Peyer's patch (tissue), 4 donors: ENCODE results near the gene STK39. TPM values are rescaled to one million over a fixed set of nuclear protein-coding genes. Genes with fewer than 3 reads are reported as not detected.

ENCODE experiments used
- DNase-seq, 3 donors: peaks; one replicate each; pipeline ENCODE4 v3.0.0-alpha.2; 2017 to 2019
- H3K27ac ChIP-seq, 4 donors: fragments of 200-600 bp; sonication (generic); one replicate each; pipeline ENCODE4 v1.5.1; 2016 to 2019
- H3K27me3 ChIP-seq, 2 donors: fragments of 200-600 bp; sonication (generic); one replicate each; pipeline ENCODE4 v1.5.1; 2019
- H3K36me3 ChIP-seq, 3 donors: fragments of 200-600 bp; sonication (generic); one replicate each; pipeline ENCODE4 v1.5.1; 2016 to 2019
- H3K4me1 ChIP-seq, 4 donors: fragments of 200-600 bp; sonication (generic); one replicate each; pipeline ENCODE4 v1.5.1; 2016 to 2019
- H3K4me3 ChIP-seq, 4 donors: fragments of 200-600 bp; sonication (generic); 1 replicate in 3 of 4; 2 replicates in 1 of 4; pipeline ENCODE4 v1.5.1; 2016 to 2019; ENCODE audit warnings: mild to moderate bottlenecking in 1 of 4
- H3K9me3 ChIP-seq, 4 donors: fragments of 200-600 bp; sonication (generic); one replicate each; pipeline ENCODE4 v1.5.1; 2016 to 2019; ENCODE audit warnings: mild to moderate bottlenecking in 1 of 4
- CTCF ChIP-seq, 6 experiments: fragments of 450-650 bp in 4 of 6; fragments of 200-600 bp in 2 of 6; sonication (generic) in 1 of 6; IDR thresholded peaks; one replicate each; pipeline ENCODE4 v1.5.1; 2017 to 2019; ENCODE audit warnings: antibody characterized with exemption in 6 of 6, mild to moderate bottlenecking in 3 of 6, moderate library complexity in 1 of 6
- POLR2A ChIP-seq, 2 donors: fragments of 450-650 bp; IDR thresholded peaks; one replicate each; pipeline ENCODE4 v1.5.1; 2017; ENCODE audit warnings: antibody characterized with exemption in 2 of 2, mild to moderate bottlenecking in 2 of 2, moderate library complexity in 2 of 2
- total RNA-seq, 4 donors: library from RNA; depleted of rRNA; stranded (reverse); fragments of >200 nt; gene quantifications; one replicate each; pipeline ENCODE4 v1.1.0, GENCODE V29; 2016

Gene STK39
- total RNA-seq, 4 donors from 2014 or later = 39.6 to 55.9 (median 51.0) TPM

GRCh38 chr2:168145011-168145410, 102.4 kb downstream of the STK39 start:
- Histone ChIP-seq H3K27me3 (no peaks in the 10 kb centered on the region), H3K36me3 (peaks cover 0 to 4% (median 2%) of the 10 kb centered on the region in 3 donors), H3K4me3 (no peak overlapping the region), H3K27ac (no peak overlapping the region), H3K9me3 (no peaks in the 10 kb centered on the region), H3K4me1 (no peaks in the 10 kb centered on the region)
- TF ChIP-seq CTCF (IDR thresholded peaks at IDR 0.05) (no peak), POLR2A (IDR thresholded peaks at IDR 0.05) (no peak)
- DNase-seq = no peak

DNA sequence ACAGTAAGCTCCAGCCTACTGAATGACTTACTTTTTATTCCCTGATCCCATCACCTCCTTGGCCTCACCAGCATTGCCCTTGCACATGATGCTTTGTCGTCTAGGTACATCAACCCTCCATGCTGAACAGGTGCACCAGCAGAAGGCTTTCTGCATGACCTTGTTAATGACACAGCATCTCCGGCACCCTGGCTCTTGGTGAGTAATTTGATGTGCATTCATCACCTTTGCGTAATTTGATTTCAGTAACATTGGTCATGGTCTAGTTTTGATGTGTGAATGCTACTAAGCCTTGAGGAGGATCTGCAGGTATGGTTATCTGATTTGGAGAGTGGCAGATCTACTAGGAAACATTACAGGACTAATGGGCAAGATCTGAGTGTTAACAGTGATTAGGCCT, 103.6 kb downstream of the STK39 start:
- H3K36me3 ChIP-seq = peaks cover 0 to 8% (median 4%) of the 10 kb centered on the region in 3 donors
- TF ChIP-seq POLR2A (IDR thresholded peaks at IDR 0.05) = no peak
- TF ChIP-seq CTCF (IDR thresholded peaks at IDR 0.05) = no peak
- H3K27me3 ChIP-seq = no peaks in the 10 kb centered on the region
- no peaks in the 10 kb centered on the region for H3K9me3 ChIP-seq
- no peak for DNase-seq
- no peak overlapping the region for H3K27ac ChIP-seq
- no peaks in the 10 kb centered on the region for H3K4me1 ChIP-seq
- no peak overlapping the region for H3K4me3 ChIP-seq

DNA sequence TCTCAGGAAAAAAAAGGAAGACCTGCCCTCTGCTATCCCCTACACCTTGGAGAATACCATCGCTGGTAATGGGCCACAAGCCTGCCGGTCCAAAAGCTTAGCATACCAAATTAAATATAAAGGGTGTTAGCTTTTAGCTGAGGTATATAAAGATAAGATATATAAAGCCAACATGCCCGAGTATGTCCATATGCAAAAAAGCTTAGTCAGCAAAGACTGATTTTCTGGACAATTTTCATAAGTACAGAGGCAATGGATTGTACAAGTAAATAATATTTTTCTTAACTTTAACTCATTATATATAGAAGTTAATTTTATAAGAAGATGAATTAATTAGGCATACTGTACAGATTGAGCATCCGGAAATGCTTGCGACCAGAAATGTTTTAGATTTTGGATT, 106.5 kb downstream of the STK39 start:
- Histone ChIP-seq H3K27me3 (no peaks in the 10 kb centered on the region), H3K36me3 (peaks cover 0 to 16% (median 4%) of the 10 kb centered on the region in 3 donors), H3K27ac (no peak overlapping the region), H3K4me3 (no peak overlapping the region), H3K9me3 (no peaks in the 10 kb centered on the region), H3K4me1 (no peaks in the 10 kb centered on the region)
- DNase-seq = no peak
- TF ChIP-seq CTCF (IDR thresholded peaks at IDR 0.05) (no peak), POLR2A (IDR thresholded peaks at IDR 0.05) (no peak)

DNA sequence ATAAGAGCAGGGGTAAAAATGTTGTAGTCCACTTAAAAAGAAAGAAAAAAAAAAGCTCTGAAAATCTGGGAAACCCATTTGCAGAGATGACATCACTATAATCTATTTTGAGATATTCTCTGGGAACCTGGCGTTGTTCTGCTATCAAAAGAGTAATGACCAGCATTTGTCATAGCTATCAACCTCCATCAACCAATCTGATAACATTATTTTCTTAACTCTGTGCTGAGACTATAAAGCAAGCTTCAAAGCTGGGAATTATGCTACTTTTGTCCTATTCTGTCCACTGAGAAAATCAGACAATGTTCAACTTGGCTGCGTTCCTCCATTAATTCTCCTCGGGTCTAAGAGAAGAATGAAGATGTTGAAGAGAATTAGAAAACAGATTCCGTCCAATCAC, 107.5 kb downstream of the STK39 start:
- H3K4me3 ChIP-seq = no peak overlapping the region
- DNase-seq = no peak
- no peak overlapping the region for H3K27ac ChIP-seq
- H3K4me1 ChIP-seq = no peaks in the 10 kb centered on the region
- no peaks in the 10 kb centered on the region for H3K9me3 ChIP-seq
- H3K36me3 ChIP-seq = peaks cover 0 to 16% (median 4%) of the 10 kb centered on the region in 3 donors
- no peaks in the 10 kb centered on the region for H3K27me3 ChIP-seq
- TF ChIP-seq POLR2A (IDR thresholded peaks at IDR 0.05) (no peak), CTCF (IDR thresholded peaks at IDR 0.05) (no peak)

GRCh38 chr2:168138901-168139300, 108.5 kb downstream of the STK39 start:
- TF ChIP-seq POLR2A (IDR thresholded peaks at IDR 0.05) (no peak), CTCF (IDR thresholded peaks at IDR 0.05) (no peak)
- Histone ChIP-seq H3K4me1 (no peaks in the 10 kb centered on the region), H3K9me3 (no peaks in the 10 kb centered on the region), H3K36me3 (peaks cover 0 to 16% (median 4%) of the 10 kb centered on the region in 3 donors), H3K27ac (no peak overlapping the region), H3K27me3 (no peaks in the 10 kb centered on the region), H3K4me3 (no peak overlapping the region)
- DNase-seq = no peak

DNA sequence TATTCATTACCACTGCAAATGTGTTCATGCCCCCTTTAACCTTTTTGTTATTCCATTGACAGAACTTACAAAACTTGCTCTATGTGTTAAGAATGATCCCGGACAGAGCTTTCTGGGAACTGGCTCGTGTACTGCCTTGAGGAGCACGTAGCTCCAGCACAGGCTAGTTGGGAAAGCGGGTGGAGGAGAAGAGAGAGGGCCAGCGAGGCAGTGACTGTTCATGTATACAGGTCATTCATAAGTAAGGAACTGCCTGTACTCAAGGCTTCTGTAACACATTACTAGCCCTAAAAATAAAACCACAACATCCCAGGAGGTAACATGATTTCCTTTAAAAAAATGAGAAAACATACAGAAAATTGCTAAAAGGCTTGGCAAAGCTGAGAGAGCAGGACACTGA, 109.0 kb downstream of the STK39 start:
- H3K4me3 ChIP-seq = no peak overlapping the region
- TF ChIP-seq CTCF (IDR thresholded peaks at IDR 0.05) = no peak
- TF ChIP-seq POLR2A (IDR thresholded peaks at IDR 0.05) = no peak
- H3K9me3 ChIP-seq = no peaks in the 10 kb centered on the region
- H3K36me3 ChIP-seq = peaks cover 0 to 16% (median 4%) of the 10 kb centered on the region in 3 donors
- no peak overlapping the region for H3K27ac ChIP-seq
- H3K27me3 ChIP-seq = no peaks in the 10 kb centered on the region
- no peaks in the 10 kb centered on the region for H3K4me1 ChIP-seq
- DNase-seq = no peak
